ENCODE measurements around the gene CAP1. TPM values are rescaled to one million over a fixed set of nuclear protein-coding genes. Genes with fewer than 3 reads are reported as not detected.

CAP1 gene, protein sequence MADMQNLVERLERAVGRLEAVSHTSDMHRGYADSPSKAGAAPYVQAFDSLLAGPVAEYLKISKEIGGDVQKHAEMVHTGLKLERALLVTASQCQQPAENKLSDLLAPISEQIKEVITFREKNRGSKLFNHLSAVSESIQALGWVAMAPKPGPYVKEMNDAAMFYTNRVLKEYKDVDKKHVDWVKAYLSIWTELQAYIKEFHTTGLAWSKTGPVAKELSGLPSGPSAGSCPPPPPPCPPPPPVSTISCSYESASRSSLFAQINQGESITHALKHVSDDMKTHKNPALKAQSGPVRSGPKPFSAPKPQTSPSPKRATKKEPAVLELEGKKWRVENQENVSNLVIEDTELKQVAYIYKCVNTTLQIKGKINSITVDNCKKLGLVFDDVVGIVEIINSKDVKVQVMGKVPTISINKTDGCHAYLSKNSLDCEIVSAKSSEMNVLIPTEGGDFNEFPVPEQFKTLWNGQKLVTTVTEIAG
- total RNA-seq (2021) (322 and 354 TPM in 2 replicates), Bru-seq, nascent RNA (percentile 96 among the genes with signal in this experiment), BruChase-seq, experiment 1, labeled RNA remaining after a 2-hour chase (percentile 91 among the genes with signal in this experiment), BruChase-seq, experiment 2, labeled RNA remaining after a 6-hour chase (percentile 96 among the genes with signal in this experiment)
- long read RNA-seq, transcript CAP1-206 (13 exons, 2,217 nt), result major isoform, 196 of 550 reads
- long read RNA-seq, transcript CAP1-202 (13 exons, 1,496 nt), result minor isoform, 87 of 550 reads
- long read RNA-seq, transcript CAP1-203 (13 exons, 3,105 nt), result minor isoform, 96 of 550 reads
- long read RNA-seq, transcript CAP1-201 (13 exons, 2,592 nt), result minor isoform, 17 of 550 reads
- long read RNA-seq, partial matches to known transcripts, result 54 of 550 reads
- long read RNA-seq, other reads (novel, unspliced or antisense), result 83 of 550 reads

DNA sequence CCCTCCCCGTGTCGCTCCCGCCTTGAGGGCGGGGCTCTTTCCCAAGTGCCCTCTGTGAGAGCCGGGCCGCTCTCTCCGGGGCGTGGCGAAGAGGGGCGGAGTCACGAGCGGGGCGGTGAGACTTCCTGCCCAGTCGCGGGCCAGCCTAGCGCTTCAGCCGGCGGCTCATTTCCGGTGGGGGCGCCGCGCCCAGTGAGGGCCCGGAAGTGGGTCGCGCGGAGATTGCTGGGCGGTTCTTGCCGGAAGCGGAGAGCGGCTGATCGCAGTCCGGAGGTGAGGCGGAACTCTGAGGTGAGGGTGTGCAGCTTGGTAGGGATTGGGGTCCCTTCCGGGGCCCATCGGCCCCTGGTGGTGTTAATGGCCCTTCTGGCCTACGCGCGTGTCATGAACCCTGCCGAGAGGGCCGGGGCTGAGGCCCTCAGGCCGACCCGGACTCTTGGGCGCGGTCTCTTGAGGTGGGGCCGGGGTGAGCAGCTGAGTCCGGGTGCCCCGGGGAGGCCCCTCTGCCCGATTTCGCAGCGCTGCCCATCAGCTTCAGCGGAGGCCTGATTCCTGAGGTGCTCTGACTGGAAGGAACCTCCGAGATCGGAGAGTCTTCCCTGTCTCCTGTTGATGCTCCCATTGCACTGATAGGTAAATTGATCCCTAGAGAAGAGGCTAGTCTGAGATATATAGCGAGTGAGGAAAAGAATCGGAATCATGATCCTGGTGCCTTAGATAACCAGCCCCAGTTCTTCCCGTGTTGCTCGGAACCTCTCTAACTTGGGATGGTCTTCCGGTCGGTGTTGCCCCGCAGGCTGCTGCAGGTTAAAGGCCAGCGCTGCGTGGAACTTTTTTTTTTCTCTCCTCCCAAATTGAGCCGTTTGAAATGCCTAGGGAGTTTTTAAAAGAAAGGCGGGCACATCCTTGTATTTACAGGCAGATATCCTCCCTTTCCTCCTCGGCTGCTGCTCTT lies at the start of gene CAP1:
TSS of gene CAP1 (plus strand) at position 219 of the 955 bp plus-strand sequence. CDS start 18,618 bp downstream, outside the sequence.
- DNase-seq, result peak; percentile 94 to 100
- ChIA-PET POLR2A (ENCODE audit: unreplicated experiment) (interaction anchor here (0.5 to 1.4 kb wide), 14 partner anchors 8 to 408 kb away, joined by 3 to 16 read pairs (median 6); partner anchors contain the start of genes MYCL and RLF), CTCF (interaction anchor here (0.5 to 0.6 kb wide), 2 partner anchors 40 to 201 kb away, joined by 3 read pairs; no protein-coding TSS in a partner anchor)
- intact Hi-C loops (cut with micrococcal nuclease; ENCODE audit: unreplicated experiment), result loop anchor here (1.0 kb wide), 2 partner anchors 60 to 218 kb away; partner anchors contain the start of gene ZMPSTE24
- Histone ChIP-seq H4K20me1 (ENCODE audit: insufficient read depth) (peaks cover 26% of the 10 kb centered on the region), H3K27ac (peak within 1 kb of the TSS; percentile 98), H3K9me2 (ENCODE audit: insufficient read depth) (no peaks in the 10 kb centered on the region), H3K27me3 (ENCODE audit: insufficient read depth, low read depth) (no peaks in the 10 kb centered on the region), H3F3A (ENCODE audit: insufficient read depth, low read depth) (peaks cover 35% of the 10 kb centered on the region), H3K9me3 (ENCODE audit: insufficient read depth, low read depth) (no peaks in the 10 kb centered on the region), H3K4me2 (peak within 1 kb of the TSS; percentile 99), H3K4me3 (peak within 1 kb of the TSS; percentile 99), H3K79me2 (ENCODE audit: low read depth) (peaks cover 52% of the 10 kb centered on the region), H3K36me3 (ENCODE audit: low read depth) (peaks cover 18% of the 10 kb centered on the region; the same call in 1 of the 2 replicates), H2AFZ (peak within 1 kb of the TSS; percentile 90), H3K4me1 (replicated peaks; ENCODE audit: insufficient read depth) (peaks cover 36% of the 10 kb centered on the region)
- BruUV-seq (replicated peaks), result TSS peak; percentile 57
- TF ChIP-seq EZH2 (IDR thresholded peaks at IDR 0.05; ENCODE audit: low read depth), result no peak
- TF ChIP-seq, protein P1, sequence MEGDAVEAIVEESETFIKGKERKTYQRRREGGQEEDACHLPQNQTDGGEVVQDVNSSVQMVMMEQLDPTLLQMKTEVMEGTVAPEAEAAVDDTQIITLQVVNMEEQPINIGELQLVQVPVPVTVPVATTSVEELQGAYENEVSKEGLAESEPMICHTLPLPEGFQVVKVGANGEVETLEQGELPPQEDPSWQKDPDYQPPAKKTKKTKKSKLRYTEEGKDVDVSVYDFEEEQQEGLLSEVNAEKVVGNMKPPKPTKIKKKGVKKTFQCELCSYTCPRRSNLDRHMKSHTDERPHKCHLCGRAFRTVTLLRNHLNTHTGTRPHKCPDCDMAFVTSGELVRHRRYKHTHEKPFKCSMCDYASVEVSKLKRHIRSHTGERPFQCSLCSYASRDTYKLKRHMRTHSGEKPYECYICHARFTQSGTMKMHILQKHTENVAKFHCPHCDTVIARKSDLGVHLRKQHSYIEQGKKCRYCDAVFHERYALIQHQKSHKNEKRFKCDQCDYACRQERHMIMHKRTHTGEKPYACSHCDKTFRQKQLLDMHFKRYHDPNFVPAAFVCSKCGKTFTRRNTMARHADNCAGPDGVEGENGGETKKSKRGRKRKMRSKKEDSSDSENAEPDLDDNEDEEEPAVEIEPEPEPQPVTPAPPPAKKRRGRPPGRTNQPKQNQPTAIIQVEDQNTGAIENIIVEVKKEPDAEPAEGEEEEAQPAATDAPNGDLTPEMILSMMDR (conservative IDR thresholded peaks at IDR 0.05), result no peak

DNA sequence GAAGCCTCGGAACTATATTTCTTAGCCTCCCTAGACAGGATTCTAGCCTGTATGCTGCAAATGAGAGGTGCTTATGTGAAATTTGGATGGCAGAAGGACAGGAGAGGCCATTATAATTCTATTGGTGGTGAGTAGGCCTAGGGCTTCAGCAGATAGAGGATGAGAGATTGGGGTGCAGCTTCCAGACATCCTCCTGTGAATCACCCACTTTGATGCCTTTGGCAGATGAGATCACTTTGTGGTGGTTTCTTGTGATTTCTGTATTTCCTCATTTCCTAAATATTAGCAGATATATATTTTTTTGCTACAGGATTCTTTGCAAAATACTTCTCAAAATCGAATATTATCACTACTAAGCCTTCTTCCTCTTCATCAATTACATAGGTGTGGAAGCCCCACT lies 48.3 kb upstream of the CAP1 start:
- H3K79me2 ChIP-seq (ENCODE audit: low read depth), result no peaks in the 10 kb centered on the region
- no peaks in the 10 kb centered on the region for H3K9me2 ChIP-seq (ENCODE audit: insufficient read depth)
- BruUV-seq (replicated peaks), result no TSS peak
- H3K4me2 ChIP-seq, result no peak overlapping the region
- ChIA-PET CTCF (no interaction called here), POLR2A (ENCODE audit: unreplicated experiment) (no interaction called here)
- H3K9me3 ChIP-seq (ENCODE audit: insufficient read depth, low read depth), result no peaks in the 10 kb centered on the region
- peaks cover 34% of the 10 kb centered on the region for H3K4me1 ChIP-seq (replicated peaks; ENCODE audit: insufficient read depth)
- no peaks in the 10 kb centered on the region for H3K27me3 ChIP-seq (ENCODE audit: insufficient read depth, low read depth)
- no peak for DNase-seq
- no peaks in the 10 kb centered on the region for H4K20me1 ChIP-seq (ENCODE audit: insufficient read depth)
- intact Hi-C loops (cut with micrococcal nuclease; ENCODE audit: unreplicated experiment), result no loop called here
- H3K27ac ChIP-seq, result no peak overlapping the region
- no peak overlapping the region for H2AFZ ChIP-seq
- H3F3A ChIP-seq (ENCODE audit: insufficient read depth, low read depth), result peaks cover 36% of the 10 kb centered on the region
- TF ChIP-seq, protein P1 (conservative IDR thresholded peaks at IDR 0.05), result no peak
- TF ChIP-seq EZH2 (IDR thresholded peaks at IDR 0.05; ENCODE audit: low read depth), result no peak
- no peak overlapping the region for H3K4me3 ChIP-seq
- H3K36me3 ChIP-seq (ENCODE audit: low read depth), result no peaks in the 10 kb centered on the region
